NT2/D1 (cell line): ENCODE results near the gene NDUFB7.

Source experiments
- DNase-seq: peaks from one replicate; pipeline ENCODE4 v3.0.0-alpha.2; 2011; ENCODE audit warnings: low read depth, low spot score
- H3K27me3 ChIP-seq: 2 replicates; pipeline ENCODE4 v1.6.0; 2011; ENCODE audit warnings: mild to moderate bottlenecking; ENCODE audit not compliant: insufficient read length, insufficient read depth
- H3K36me3 ChIP-seq: 2 replicates; pipeline ENCODE4 v1.6.1; 2011; ENCODE audit warnings: mild to moderate bottlenecking, low read length, mixed read lengths; ENCODE audit not compliant: insufficient read depth, insufficient read length
- H3K4me1 ChIP-seq: 2 replicates; pipeline ENCODE4 v1.5.1; 2011; ENCODE audit not compliant: insufficient read depth, insufficient read length
- H3K4me3 ChIP-seq: 2 replicates; pipeline ENCODE4 v1.5.1; 2011; ENCODE audit warnings: low read depth; ENCODE audit not compliant: insufficient read length
- H3K9ac ChIP-seq: 2 replicates; pipeline ENCODE4 v1.6.0; 2011; ENCODE audit warnings: low read depth; ENCODE audit not compliant: insufficient read length
- H3K9me3 ChIP-seq: 2 replicates; pipeline ENCODE4 v1.5.1; 2011; ENCODE audit warnings: mild to moderate bottlenecking, low read length; ENCODE audit not compliant: insufficient read depth
- SUZ12 ChIP-seq: IDR thresholded peaks from 2 replicates; pipeline ENCODE4 v1.6.1; 2011; ENCODE audit not compliant: insufficient read length, insufficient read depth; ENCODE audit errors: extremely low read depth
- YY1 ChIP-seq: IDR thresholded peaks from 2 replicates; pipeline ENCODE4 v1.6.1; 2011; ENCODE audit not compliant: insufficient read length, insufficient read depth
- ZNF274 ChIP-seq: IDR thresholded peaks from 2 replicates; pipeline ENCODE4 v1.6.1; 2011; ENCODE audit warnings: mild to moderate bottlenecking, low read depth, low read length

Gene NDUFB7

DNA sequence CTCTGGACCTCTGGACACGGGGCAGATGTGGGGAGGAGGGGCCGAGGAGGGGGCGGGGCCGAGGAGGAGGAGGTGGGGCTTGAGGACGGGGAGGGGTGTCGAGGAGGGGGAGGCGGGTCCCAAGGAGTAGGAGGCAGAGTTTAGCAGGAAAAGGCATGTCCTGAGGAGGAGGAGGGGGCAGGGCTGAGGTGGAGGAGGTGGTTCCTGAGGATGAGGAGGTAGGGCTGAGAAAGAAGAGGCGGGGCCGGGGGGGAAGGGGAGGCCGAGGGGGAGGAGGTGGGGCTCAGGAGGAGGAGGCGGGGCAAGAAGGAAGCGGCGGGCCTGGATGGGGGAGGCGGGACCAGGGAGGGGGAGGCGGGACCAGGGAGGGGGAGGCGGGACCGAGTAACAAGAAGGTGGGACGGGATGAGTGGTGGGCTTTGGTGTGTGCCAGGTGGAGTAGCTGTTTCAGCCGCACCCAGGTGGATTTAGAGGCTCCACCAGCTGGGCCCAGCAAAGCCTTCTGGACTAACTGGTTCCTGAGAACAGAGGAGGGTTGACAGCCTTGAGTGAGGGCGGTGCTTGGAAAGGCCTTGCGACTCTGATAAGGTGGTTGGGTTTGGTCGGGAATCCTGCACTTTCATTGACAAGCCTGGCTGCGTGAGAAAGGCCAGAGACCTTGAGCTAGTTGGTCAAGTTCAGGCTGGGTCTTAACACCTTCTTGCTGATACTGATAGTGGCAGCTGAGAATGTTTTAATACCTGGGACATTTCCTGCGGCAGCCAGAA, 34.8 kb downstream of the NDUFB7 start:
- peak; percentile 92 for DNase-seq
- Histone ChIP-seq H3K27me3 (no peaks in the 10 kb centered on the region), H3K9ac (peak overlapping the region; percentile 51), H3K9me3 (no peaks in the 10 kb centered on the region), H3K36me3 (peaks cover 12% of the 10 kb centered on the region), H3K4me1 (peaks cover 12% of the 10 kb centered on the region), H3K4me3 (no peak overlapping the region)
- TF ChIP-seq ZNF274 (no peak), SUZ12 (no peak), YY1 (no peak)

DNA sequence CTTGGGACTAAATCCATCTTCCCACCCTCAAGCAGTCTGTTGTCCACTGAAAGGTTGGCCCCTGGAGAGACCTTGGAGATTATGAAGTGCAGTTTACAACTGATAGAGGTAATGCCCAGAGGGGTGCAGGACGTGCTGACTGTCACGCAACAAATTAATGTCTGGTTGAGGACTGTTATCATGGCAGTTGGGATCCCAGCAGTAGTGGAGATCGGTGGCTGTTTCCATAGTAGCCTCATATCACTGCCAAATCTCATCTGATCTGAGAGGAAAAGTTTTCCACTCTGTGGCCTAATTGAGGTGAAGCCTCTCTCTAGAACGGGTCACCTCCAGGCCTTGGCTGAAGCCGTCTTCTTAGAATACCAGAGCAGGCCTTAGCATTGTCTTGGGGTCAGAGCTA, 38.4 kb downstream of the NDUFB7 start:
- Histone ChIP-seq H3K9me3 (no peaks in the 10 kb centered on the region), H3K36me3 (peaks cover 9% of the 10 kb centered on the region), H3K9ac (no peak overlapping the region), H3K27me3 (no peaks in the 10 kb centered on the region), H3K4me3 (no peak overlapping the region), H3K4me1 (peaks cover 14% of the 10 kb centered on the region)
- TF ChIP-seq YY1: no peak
- no peak for TF ChIP-seq SUZ12
- TF ChIP-seq ZNF274: no peak
- no peak for DNase-seq

DNA sequence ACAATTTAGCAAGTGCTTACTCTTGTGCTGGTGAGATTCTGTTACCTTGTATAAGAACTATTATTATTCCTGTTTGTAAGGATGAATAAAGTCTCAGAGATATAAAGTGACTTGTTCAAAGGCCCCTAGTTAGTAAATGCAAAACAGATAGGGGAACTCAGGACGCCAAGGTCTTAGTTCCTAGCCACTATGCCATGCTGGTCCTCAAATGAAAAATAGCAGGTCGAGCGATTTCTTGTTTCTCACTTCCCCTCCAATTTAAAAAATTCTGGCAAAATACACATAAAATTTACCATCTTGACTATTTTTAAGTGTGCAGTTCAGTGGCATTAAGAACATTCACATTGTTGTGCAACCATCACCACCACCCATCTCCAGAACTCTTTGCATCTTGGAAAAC, 41.4 kb downstream of the NDUFB7 start:
- DNase-seq: no peak
- H3K36me3 ChIP-seq: peaks cover 6% of the 10 kb centered on the region
- H3K4me3 ChIP-seq: peak overlapping the region; percentile 83
- no peaks in the 10 kb centered on the region for H3K27me3 ChIP-seq
- H3K4me1 ChIP-seq: peaks cover 8% of the 10 kb centered on the region
- H3K9me3 ChIP-seq: no peaks in the 10 kb centered on the region
- TF ChIP-seq YY1 (no peak), SUZ12 (no peak), ZNF274 (no peak)
- H3K9ac ChIP-seq: peak overlapping the region; percentile 96

DNA sequence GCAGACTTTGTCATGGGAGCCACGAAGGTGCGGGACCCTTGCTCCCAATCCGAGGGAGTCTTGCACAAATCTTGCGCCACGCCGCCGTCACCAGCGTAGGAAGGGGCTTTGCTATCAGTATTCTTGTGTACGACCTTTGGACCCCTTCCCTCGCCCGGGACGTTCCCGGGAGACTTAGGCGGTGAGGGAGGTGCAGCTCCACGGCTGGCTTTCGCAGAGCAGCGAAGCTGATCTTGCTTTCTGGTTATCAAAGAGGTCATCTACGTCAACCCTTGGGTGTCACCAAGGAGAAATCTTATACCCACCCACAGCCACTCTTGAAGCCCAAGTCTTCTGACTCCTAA, 41.9 kb downstream of the NDUFB7 start:
- DNase-seq: no peak
- Histone ChIP-seq H3K27me3 (no peaks in the 10 kb centered on the region), H3K9me3 (no peaks in the 10 kb centered on the region), H3K4me3 (peak overlapping the region; percentile 83), H3K36me3 (peaks cover 6% of the 10 kb centered on the region), H3K4me1 (peaks cover 8% of the 10 kb centered on the region), H3K9ac (peak overlapping the region; percentile 96)
- TF ChIP-seq SUZ12: no peak

DNA sequence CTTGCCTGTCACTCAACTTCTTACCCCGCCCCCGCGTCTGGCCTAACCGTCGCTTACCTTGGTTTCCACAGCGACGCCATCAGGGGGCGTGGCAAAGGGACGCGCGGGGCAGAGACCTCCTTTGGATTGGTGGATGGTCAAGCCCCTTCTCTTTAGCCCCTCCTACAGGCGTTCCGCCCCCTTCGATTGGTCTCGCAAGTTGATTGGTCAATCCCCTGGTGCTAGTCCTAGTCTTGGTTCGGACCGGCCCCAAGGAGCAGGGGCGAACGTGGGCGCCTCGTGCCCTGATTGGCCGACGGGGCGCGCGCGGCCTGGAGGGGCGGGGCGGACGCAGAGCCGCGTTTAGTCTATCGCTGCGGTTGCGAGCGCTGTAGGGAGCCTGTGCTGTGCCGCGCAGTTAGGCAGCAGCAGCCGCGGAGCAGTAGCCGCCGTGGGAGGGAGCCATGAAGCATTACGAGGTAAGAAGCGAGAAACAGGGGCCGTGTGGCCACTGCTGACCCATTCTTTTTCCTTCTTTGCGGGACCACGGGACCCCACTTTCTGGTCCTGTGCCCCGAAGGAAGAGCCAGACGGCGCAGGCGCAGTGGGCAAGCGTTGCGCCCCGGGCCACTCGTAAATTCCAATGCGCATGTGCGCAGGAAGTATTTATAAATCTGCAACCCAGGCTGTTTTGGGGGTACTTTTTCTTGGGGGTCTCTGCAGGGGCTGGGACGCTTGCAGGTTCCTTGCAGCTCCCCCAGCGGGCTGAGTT, 42.4 kb downstream of the NDUFB7 start, which contains the start of gene TECR:
TECR (plus strand) TSS at position 341 of the 751 bp plus-strand sequence; CDS start at position 444, 103 bp downstream.
- Histone ChIP-seq H3K9ac (peak within 1 kb of the TSS; percentile 96), H3K36me3 (peaks cover under 1% of the 10 kb centered on the region), H3K27me3 (no peaks in the 10 kb centered on the region), H3K4me1 (peaks cover 5% of the 10 kb centered on the region), H3K4me3 (peak within 1 kb of the TSS; percentile 83), H3K9me3 (no peaks in the 10 kb centered on the region)
- DNase-seq: peak; percentile 100
- TF ChIP-seq SUZ12 (no peak), ZNF274 (no peak), YY1 (no peak)

DNA sequence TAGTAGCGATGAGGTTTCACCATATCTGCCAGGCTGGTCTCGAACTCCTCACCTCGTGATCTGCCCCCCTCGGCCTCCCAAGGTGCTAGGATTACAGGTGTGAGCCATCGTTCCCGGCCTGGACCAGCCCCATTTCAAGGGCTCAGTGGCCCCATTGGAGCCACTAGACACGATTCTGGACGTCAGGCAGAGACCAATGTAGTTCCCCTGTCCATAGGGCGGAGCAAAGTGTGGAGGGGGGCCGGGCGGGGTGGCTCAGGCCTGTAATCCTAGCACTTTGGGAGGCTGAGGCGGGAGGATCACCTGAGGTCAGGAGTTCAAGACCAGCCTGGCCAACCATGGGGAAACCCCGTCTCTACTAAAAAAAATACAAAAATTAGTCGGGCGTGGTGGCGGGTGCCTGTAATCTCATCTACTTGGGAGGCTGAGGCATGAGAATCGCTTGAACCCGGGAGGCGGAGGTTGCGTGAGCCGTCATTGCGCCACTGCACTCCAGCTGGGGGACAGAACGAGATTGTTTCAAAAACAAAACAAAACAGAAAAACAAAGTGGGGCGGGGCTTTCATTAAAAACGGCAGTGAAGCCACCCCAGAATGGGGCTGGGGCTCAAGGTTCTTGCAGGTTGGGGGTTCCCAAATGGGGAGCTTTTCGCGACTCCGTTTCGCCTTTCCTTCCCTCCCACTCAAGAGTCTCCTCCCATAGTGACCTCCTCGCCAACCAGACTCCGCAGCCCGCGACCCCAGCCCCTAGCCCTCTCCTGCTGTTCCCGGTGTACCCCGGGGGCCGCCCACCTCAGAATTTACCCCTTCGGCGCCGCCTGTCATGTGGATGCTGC, 43.2 kb downstream of the NDUFB7 start:
- Histone ChIP-seq H3K9ac (peak overlapping the region; percentile 62), H3K36me3 (no peaks in the 10 kb centered on the region), H3K4me3 (peak overlapping the region; percentile 23), H3K4me1 (peaks cover 5% of the 10 kb centered on the region), H3K9me3 (no peaks in the 10 kb centered on the region), H3K27me3 (no peaks in the 10 kb centered on the region)
- no peak for TF ChIP-seq ZNF274
- TF ChIP-seq YY1: no peak
- TF ChIP-seq SUZ12: no peak
- no peak for DNase-seq
